ENCODE data around the gene KCNMA1. TPM values are rescaled to one million over a fixed set of nuclear protein-coding genes. Genes with fewer than 3 reads are reported as not detected.

The KCNMA1 gene
- total RNA-seq, 4 donors from 2014 or later: 146 to 300 (median 265) TPM

DNA sequence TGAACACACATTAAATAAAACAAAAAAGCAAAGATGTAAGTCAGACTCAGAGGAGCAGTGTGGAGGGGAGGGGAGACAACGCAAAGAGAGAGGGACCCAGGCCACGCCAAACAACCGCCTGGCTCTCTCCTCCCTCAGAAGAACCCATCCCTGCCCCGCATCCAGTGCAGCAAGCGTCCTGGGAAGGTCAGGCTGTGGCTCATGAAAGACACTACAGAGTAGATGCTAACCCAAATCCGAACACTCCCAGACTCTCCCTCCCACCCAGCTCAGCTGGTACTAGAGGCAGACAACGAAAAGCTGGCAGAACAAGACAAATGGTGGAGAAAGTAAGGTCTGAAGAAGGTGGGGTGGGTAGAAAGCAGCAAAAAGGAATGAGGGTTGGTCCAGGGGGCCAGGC, 39.0 kb downstream of the KCNMA1 start:
- Histone ChIP-seq H3K4me1 (peaks cover 6 to 79% (median 57%) of the 10 kb centered on the region in 4 donors), H3K27ac (replicated peaks in 1 of 4) (peak overlapping the region; percentile 25 to 91 (median 52)), H3K9me3 (no peaks in the 10 kb centered on the region), H3K36me3 (no peaks in the 10 kb centered on the region), H3K4me3 (no peak overlapping the region), H3K27me3 (no peaks in the 10 kb centered on the region)
- intact Hi-C loops (cut with DNase I): no loop called here
- 60% methylated on average over 7 of the region's 7 CpGs for WGBS
- TF ChIP-seq POLR2AphosphoS5 (IDR thresholded peaks at IDR 0.05) (no peak), POLR2A (IDR thresholded peaks at IDR 0.05; ENCODE audit: low read depth) (no peak), EP300 (IDR thresholded peaks at IDR 0.05) (no peak)
- TF ChIP-seq, protein P1, sequence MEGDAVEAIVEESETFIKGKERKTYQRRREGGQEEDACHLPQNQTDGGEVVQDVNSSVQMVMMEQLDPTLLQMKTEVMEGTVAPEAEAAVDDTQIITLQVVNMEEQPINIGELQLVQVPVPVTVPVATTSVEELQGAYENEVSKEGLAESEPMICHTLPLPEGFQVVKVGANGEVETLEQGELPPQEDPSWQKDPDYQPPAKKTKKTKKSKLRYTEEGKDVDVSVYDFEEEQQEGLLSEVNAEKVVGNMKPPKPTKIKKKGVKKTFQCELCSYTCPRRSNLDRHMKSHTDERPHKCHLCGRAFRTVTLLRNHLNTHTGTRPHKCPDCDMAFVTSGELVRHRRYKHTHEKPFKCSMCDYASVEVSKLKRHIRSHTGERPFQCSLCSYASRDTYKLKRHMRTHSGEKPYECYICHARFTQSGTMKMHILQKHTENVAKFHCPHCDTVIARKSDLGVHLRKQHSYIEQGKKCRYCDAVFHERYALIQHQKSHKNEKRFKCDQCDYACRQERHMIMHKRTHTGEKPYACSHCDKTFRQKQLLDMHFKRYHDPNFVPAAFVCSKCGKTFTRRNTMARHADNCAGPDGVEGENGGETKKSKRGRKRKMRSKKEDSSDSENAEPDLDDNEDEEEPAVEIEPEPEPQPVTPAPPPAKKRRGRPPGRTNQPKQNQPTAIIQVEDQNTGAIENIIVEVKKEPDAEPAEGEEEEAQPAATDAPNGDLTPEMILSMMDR (IDR thresholded peaks at IDR 0.05): no peak
- no peak for DNase-seq (ENCODE audit: extremely low spot score)

DNA sequence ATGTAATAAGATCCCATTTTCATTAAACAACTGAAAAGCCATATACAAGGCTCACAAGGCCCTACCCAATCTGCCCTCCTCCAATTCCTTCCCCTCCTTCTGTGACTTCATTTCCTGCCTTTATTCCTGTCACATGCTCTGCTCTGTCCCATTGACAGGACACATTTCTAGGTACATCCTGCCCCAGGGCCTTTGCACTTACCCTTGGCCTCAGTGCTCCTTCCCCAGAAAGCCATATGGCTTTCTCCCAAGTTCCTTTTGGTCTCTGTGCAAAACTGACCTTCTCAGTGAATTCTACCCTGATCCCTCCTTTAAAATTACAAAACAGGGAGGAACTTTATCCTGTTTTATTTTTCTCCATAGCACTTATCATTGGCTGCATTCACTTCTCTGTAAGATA, 40.0 kb downstream of the KCNMA1 start:
- Histone ChIP-seq H3K9me3 (no peaks in the 10 kb centered on the region), H3K27me3 (no peaks in the 10 kb centered on the region), H3K27ac (replicated peaks in 1 of 4) (peak overlapping the region in 2 of 4 donors; percentile 44 to 91), H3K4me3 (no peak overlapping the region), H3K4me1 (peaks cover 0 to 79% (median 57%) of the 10 kb centered on the region in 4 donors), H3K36me3 (no peaks in the 10 kb centered on the region)
- TF ChIP-seq POLR2AphosphoS5 (IDR thresholded peaks at IDR 0.05) (no peak), POLR2A (IDR thresholded peaks at IDR 0.05; ENCODE audit: low read depth) (no peak), EP300 (IDR thresholded peaks at IDR 0.05) (no peak)
- TF ChIP-seq, protein P1 (IDR thresholded peaks at IDR 0.05): no peak
- intact Hi-C loops (cut with DNase I): no loop called here
- no peak for DNase-seq (ENCODE audit: extremely low spot score)

DNA sequence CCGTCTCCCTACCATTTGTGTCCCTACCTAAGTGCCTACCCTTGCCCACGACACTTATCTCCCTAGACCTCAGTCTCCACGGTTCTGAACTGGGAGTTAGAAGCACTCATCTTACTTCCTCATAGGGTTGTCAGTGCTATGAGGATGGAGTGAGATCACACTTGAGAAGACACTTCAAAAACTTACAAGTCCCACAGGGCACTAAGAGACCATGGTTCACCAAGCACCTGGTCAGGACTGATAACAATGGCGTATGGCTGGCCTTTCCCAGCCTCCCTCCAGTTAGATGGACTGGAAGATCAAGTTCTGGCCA, 43.2 kb downstream of the KCNMA1 start:
- no peak for TF ChIP-seq POLR2AphosphoS5 (IDR thresholded peaks at IDR 0.05)
- TF ChIP-seq POLR2A (IDR thresholded peaks at IDR 0.05; ENCODE audit: low read depth): no peak
- TF ChIP-seq, protein P1 (IDR thresholded peaks at IDR 0.05): no peak
- no peak for TF ChIP-seq EP300 (IDR thresholded peaks at IDR 0.05)
- Histone ChIP-seq H3K36me3 (no peaks in the 10 kb centered on the region), H3K9me3 (no peaks in the 10 kb centered on the region), H3K4me3 (no peak overlapping the region), H3K27me3 (no peaks in the 10 kb centered on the region), H3K27ac (replicated peaks in 1 of 4) (peak overlapping the region; percentile 84 to 91 (median 86)), H3K4me1 (peaks cover 0 to 80% (median 59%) of the 10 kb centered on the region in 4 donors)
- no peak for DNase-seq (ENCODE audit: extremely low spot score)
- intact Hi-C loops (cut with DNase I): no loop called here
- WGBS: 100% methylated on average over 4 of the region's 4 CpGs

DNA sequence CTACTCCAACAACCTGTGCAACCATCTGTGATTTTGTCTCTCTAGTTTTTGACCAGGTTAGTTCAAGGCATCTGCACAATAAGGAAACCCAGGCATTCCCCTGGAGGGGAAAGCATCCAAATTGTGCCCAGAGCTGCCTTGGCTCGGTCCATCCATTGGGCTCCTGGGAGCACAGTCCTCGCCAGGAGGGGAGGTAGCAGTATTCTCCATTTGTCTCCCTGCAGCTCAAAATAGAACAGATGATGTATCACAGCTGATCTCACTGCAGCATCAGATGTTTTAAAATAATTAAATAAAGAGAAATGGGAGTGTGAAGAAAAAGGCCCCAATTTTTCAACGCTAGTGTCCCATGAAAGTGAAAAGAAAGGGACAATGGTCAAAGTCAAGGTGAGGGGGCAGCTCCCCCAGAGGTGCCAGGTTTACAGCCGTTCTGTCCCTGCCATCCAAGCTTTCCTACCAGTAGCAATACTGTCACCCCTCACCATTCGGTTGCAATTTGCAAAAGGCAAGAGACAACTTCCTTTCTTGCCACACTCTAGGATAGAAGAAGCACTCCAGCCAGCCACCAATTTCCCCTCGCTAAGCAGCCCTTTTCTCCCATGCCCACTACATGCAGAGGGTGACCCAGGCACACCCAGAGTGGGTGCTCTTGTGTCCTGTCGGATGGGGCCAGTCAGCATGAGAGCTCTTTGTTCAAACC, 43.7 kb downstream of the KCNMA1 start:
- H3K36me3 ChIP-seq: no peaks in the 10 kb centered on the region
- peak overlapping the region; percentile 84 to 91 (median 86) for H3K27ac ChIP-seq (replicated peaks in 1 of 4)
- no peaks in the 10 kb centered on the region for H3K9me3 ChIP-seq
- intact Hi-C loops (cut with DNase I): no loop called here
- 73% methylated on average over 7 of the region's 7 CpGs for WGBS
- no peak overlapping the region for H3K4me3 ChIP-seq
- DNase-seq (ENCODE audit: extremely low spot score): no peak
- H3K27me3 ChIP-seq: no peaks in the 10 kb centered on the region
- no peak for TF ChIP-seq POLR2AphosphoS5 (IDR thresholded peaks at IDR 0.05)
- no peak for TF ChIP-seq EP300 (IDR thresholded peaks at IDR 0.05)
- no peak for TF ChIP-seq POLR2A (IDR thresholded peaks at IDR 0.05; ENCODE audit: low read depth)
- TF ChIP-seq, protein P1 (IDR thresholded peaks at IDR 0.05): no peak
- peaks cover 0 to 82% (median 59%) of the 10 kb centered on the region in 4 donors for H3K4me1 ChIP-seq
